AG04449 (cell line): Measurements from ENCODE around the gene NPAS2.

ENCODE experiments used
- CTCF ChIA-PET: fragments of 350-600 bp; formaldehyde crosslinking; extraction: SDS; loops from one replicate; lab custom pipeline; 2021; ENCODE audit warnings: antibody characterized with exemption; lab: Yijun Ruan, JAX
- POLR2A ChIA-PET: fragments of 400-600, 350-600 bp; formaldehyde crosslinking; extraction: SDS; loops from one replicate; lab custom pipeline; 2020; ENCODE audit warnings: antibody characterized with exemption, inconsistent platforms; lab: Yijun Ruan, JAX
- DNase-seq: peaks from one replicate; pipeline ENCODE4 v3.0.0-alpha.2; 2010; ENCODE audit warnings: low read depth, low spot score
- H3K4me3 ChIP-seq: 2 replicates; pipeline ENCODE4 v1.5.1; 2011; ENCODE audit warnings: low read depth, mild to moderate bottlenecking, control low read depth, low read length
- CTCF ChIP-seq: IDR thresholded peaks from one replicate; pipeline ENCODE4 v1.5.1; 2011; ENCODE audit warnings: mild to moderate bottlenecking, moderate library complexity, low read length, control low read depth, inconsistent platforms; ENCODE audit not compliant: insufficient read depth; ENCODE audit errors: missing control alignments

NPAS2 gene

GRCh38 chr2:100888601-100889000 lies 68.7 kb downstream of the NPAS2 start:
- H3K4me3 ChIP-seq: no peak overlapping the region
- no peak for TF ChIP-seq CTCF
- ChIA-PET POLR2A (no interaction called here), CTCF (interaction anchor here (1.2 to 1.4 kb wide), 2 partner anchors 13 to 15 kb away, joined by 3 to 6 read pairs; no protein-coding TSS in a partner anchor)
- no peak for DNase-seq

- no peak for TF ChIP-seq CTCF
- ChIA-PET POLR2A (no interaction called here), CTCF (interaction anchor here (1.2 to 1.4 kb wide), 2 partner anchors 14 kb away, joined by 3 to 6 read pairs; no protein-coding TSS in a partner anchor)
- no peak overlapping the region for H3K4me3 ChIP-seq
- DNase-seq: no peak
Observed at GRCh38 chr2:100889286-100889685, 69.3 kb downstream of the NPAS2 start.

GRCh38 chr2:100891906-100892642 lies 72.1 kb downstream of the NPAS2 start:
- ChIA-PET POLR2A (interaction anchor here (2.0 kb wide), 1 partner anchor 11 kb away, joined by 6 read pairs; no protein-coding TSS in a partner anchor), CTCF (no interaction called here)
- TF ChIP-seq CTCF: no peak
- no peak for DNase-seq
- no peak overlapping the region for H3K4me3 ChIP-seq

- no peak overlapping the region for H3K4me3 ChIP-seq
- CTCF ChIA-PET: interaction anchor here (2.1 kb wide), 1 partner anchor 163 kb away, joined by 7 read pairs; no protein-coding TSS in a partner anchor
- DNase-seq: no peak
- POLR2A ChIA-PET: no interaction called here
- TF ChIP-seq CTCF: no peak
Observed at GRCh38 chr2:100893392-100894104, 73.6 kb downstream of the NPAS2 start.

- POLR2A ChIA-PET: no interaction called here
- no peak for DNase-seq
Observed at GRCh38 chr2:100894105-100894795, 74.3 kb downstream of the NPAS2 start.

More at GRCh38 chr2:100894105-100894795, 74.3 kb downstream of the NPAS2 start:
- no peak overlapping the region for H3K4me3 ChIP-seq
- CTCF ChIA-PET: interaction anchor here (2.1 kb wide), 1 partner anchor 164 kb away, joined by 7 read pairs; no protein-coding TSS in a partner anchor
- no peak for TF ChIP-seq CTCF
